ENCODE results near the gene WFDC9.
"Not testable (repeated sequence)": the region's sequence is repeated elsewhere in the genome, so short reads cannot be mapped to it uniquely, and the experiment has no call there.

WFDC9 gene

DNA sequence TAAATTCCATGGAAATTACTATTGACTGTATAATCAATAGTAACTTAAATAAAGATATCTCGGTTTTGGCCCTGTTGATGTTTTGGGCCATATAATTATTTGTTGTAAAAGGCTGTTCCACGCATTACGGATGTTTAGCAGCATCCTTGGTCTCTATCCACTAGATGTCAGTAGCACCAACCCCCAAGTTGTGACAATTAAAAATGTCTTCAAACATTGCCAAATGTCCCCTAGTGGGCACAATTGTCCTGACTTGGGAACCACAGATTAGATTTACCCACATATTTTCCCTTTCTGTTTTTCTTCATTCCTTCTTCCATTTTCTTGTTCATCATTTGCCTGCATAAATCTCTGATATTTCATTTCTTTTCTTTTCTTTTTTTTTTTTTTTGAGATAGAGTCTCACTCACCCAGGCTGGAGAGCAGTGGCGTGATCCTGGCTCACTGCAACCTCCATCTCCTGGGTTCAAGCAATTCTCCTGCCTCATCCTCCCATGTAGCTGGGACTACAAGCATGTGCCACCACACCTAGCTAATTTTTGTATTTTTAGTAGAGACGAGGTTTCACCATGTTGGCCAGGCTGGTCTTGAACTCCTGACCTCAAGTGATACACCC, 38.4 kb downstream of the WFDC9 start:
- no peak for DNase-seq (ENCODE audit: low read depth in 3 of 3)

GRCh38 chr20:45589725-45590124, 41.4 kb downstream of the WFDC9 start:
- no peak for DNase-seq (ENCODE audit: low read depth in 3 of 3)

DNA sequence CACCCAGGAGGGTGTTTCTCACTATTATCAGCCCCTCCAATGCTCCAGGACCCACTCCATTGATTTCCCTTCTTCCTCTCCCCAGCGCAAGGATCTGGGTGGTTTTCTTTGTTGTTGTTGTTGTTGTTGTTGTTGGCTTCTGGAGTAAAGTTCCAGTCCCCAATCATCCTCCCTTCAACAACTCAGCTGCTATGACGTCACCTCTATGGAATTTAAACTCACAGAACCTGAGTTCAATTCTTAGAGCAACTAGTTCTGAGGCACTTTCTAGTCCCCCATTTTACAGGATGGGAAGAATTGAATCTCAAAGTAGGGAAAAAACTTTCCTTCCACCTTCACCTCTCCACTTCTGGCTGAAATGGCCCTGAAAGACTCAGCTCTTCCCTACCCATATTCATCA, 42.3 kb downstream of the WFDC9 start:
- no peak for DNase-seq (ENCODE audit: low read depth in 3 of 3)

GRCh38 chr20:45585986-45586385, 45.1 kb downstream of the WFDC9 start:
- DNase-seq (ENCODE audit: low read depth in 3 of 3): not testable (repeated sequence)

- not testable (repeated sequence) for DNase-seq (ENCODE audit: low read depth in 3 of 3)
Measured at GRCh38 chr20:45584294-45584693, 46.8 kb downstream of the WFDC9 start.

- DNase-seq (ENCODE audit: low read depth in 3 of 3): no peak
Measured at GRCh38 chr20:45583502-45583901, 47.6 kb downstream of the WFDC9 start.

DNA sequence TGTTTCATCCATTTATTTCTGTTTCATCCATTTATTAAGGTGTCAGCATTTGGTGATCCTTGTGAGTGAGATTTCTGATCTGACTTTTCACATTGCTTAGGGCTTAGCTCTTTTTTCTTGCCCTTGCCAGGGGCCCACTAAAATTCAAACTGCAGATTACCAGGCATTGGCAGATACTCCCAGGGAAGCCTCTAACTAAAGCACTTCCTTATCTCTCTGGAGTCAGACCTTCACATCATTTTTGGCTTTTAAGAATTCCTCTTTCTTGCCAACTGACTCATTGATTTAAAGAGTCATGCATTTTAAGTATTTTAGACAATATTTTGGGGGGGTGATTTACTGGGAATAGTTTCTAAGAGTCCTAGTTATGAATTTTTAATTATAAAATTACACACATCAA, 49.4 kb downstream of the WFDC9 start:
- DNase-seq (ENCODE audit: low read depth in 3 of 3): no peak

DNA sequence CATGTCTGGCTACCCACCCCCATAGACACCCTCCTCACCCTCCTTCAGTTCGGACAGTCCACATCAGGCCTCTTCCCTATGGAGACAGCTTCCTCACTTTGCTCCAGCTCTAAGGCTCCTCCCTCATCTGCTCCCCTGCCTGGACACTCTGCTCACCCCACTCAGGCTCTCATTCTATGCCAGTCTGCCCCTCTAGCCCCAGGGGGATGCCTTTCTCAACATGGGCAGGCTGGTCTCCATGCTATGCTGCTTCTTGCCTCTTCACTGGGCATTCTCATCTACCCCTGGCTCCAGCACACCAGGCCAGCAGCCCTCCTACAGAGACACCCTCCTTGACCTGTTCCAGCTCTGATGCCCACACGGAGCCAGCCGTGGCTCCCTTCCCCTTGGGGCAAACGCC, 51.9 kb downstream of the WFDC9 start, which contains the start of gene WFDC8:
WFDC8 (minus strand) TSS at position 101 of the 400 bp plus-strand sequence; CDS start at position 64, 37 bp downstream.
- no peak for DNase-seq (ENCODE audit: low read depth in 3 of 3)

DNA sequence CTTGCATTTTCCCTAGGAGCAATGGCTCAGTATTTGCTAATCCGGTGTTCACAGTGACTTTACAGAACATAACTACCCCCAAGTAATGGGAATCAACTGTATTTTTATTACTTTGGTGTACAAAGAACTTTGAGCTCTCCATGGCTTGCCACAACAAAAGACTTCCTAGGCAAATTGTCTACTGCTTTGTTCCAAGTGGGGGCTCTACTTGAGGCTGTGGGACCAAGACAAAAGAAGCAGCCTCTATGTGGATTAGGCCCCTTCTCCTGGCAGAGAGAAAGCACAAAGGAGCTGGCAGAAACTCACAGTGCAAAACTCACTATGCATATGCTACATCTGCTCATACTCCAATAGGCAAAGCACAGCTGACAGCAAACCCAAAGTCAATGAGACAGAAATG, 52.9 kb downstream of the WFDC9 start:
- DNase-seq (ENCODE audit: low read depth in 3 of 3): no peak

DNA sequence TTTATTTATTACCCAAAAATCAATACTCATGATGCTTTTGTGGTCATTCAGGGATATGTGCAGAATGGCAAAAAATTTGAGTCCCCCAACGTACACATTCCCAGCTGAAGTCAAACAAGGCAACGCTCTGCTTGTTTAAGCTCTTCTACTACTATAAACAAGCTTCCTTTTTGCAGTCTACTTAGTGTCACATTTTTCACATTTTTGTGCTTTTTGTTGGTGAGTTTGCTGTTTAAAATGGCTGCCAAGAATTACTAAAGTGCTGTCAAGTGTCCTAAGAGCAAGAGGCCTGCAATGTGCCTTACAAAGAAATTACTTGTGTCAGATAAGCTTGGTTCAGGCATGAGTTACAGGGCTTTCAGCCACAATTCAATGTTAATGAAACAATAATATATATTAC, 54.1 kb downstream of the WFDC9 start:
- DNase-seq (ENCODE audit: low read depth in 3 of 3): no peak

DNA sequence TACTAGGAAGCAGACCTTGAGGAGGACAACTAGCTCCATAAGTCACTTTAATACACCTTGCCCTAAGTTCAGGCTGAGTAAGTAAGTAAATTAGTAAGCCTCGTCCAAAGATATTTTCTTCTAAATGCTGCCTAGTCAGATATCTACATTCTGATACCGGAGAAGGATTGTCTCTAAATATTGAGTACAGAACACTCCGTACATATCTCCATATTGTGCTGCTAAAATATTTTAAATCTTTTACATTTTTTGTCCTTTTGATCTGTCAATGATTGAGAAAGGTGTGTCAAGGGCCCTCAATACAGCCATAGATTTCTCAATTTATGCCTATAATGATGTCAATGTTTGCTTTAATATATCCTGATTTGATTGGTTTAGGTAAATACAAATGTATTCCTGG, 55.2 kb downstream of the WFDC9 start:
- no peak for DNase-seq (ENCODE audit: low read depth in 3 of 3)

DNA sequence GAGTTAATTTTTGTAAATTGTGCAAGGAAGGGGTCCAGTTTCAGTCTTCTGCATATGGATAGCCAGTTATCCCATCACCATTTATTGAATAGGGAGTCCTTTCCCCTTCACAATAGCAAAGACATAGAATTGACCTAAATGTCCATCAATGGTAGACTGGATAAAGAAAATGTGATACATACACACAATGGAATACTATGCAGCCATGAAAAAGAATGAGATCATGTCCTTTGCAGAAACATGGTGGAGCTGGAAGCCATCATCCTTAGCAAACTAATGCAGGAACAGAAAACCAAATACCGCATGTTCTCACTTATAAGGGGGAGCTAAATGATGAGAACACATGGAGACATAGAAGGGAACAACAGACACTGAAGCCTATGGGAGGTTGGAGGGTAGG, 61.4 kb downstream of the WFDC9 start:
- DNase-seq (ENCODE audit: low read depth in 3 of 3): not testable (repeated sequence)

DNA sequence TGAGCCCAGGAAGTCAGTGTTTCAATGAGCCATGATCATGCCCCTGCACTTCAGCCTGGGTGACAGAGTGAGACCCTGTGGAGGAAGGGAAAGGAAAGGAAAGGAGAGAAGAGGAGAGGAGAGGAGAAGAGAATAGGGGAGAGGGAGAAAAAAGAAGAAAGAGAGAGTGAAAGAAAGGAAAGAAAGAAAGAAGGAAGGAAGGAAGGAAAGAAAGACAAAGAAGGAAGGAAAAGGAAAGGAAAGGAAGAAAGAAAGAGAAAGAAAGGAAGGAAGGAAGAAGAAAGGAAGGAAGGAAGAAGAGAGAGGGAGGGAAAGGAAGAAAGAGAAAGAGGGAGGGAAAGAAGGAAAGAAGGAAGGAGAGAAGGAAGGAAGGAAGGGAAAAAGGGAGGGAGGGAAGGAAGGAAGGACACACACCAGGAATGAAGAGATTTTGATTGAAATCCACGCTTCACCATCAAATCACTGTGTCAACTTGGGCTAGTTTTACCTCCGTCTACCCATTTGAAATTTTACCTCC, 66.3 kb downstream of the WFDC9 start:
- no peak for DNase-seq (ENCODE audit: low read depth in 3 of 3)

Data from stimulated activated CD4-positive, alpha-beta T cell treated with anti-CD3 and anti-CD28 coated beads, TNF-alpha, amount 100 ng/mL, for 4 hours (primary cell).